GM12864 (cell line): Measurements from ENCODE around the gene ARRB1.
"Not testable (repeated sequence)": the region's sequence is repeated elsewhere in the genome, so short reads cannot be mapped to it uniquely, and the experiment has no call there.

Source experiments
- DNase-seq: peaks from one replicate; pipeline ENCODE4 v3.0.0-alpha.2; 2011; ENCODE audit warnings: low read depth
- H3K4me3 ChIP-seq: 2 replicates; pipeline ENCODE4 v1.5.1; 2011; ENCODE audit warnings: mild to moderate bottlenecking, low read depth, low read length, control low read depth
- TF ChIP-seq, protein P1 (sequence below): IDR thresholded peaks from 2 replicates; pipeline ENCODE4 v1.5.1; 2011; ENCODE audit warnings: low read depth, mild to moderate bottlenecking, moderate library complexity, low read length, control low read depth, inconsistent platforms; ENCODE audit errors: missing control alignments

Gene ARRB1

DNA sequence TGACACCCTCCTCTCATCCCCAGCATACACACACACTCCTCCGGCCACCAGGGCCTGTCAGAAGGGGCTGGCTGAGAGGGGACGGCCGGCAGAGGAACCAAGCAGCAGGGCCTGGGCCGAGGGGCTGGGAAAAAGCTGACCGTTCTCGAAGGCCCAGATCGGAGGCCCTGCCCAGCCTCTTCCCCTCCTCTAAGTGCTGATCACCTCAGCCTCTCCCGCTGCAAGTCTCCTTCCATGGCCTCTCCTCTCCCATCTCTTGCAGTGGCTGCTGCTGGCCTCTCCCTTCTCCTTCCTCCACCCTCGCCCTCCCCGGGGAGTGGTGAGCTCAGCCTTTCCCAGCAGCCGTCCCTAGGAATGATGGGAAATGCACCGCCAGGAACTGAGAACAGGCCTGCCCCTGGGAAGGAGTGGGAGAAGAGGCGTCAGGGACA is 39.6 kb downstream of the ARRB1 start:
- H3K4me3 ChIP-seq, result no peak overlapping the region
- no peak for DNase-seq
- TF ChIP-seq, protein P1, sequence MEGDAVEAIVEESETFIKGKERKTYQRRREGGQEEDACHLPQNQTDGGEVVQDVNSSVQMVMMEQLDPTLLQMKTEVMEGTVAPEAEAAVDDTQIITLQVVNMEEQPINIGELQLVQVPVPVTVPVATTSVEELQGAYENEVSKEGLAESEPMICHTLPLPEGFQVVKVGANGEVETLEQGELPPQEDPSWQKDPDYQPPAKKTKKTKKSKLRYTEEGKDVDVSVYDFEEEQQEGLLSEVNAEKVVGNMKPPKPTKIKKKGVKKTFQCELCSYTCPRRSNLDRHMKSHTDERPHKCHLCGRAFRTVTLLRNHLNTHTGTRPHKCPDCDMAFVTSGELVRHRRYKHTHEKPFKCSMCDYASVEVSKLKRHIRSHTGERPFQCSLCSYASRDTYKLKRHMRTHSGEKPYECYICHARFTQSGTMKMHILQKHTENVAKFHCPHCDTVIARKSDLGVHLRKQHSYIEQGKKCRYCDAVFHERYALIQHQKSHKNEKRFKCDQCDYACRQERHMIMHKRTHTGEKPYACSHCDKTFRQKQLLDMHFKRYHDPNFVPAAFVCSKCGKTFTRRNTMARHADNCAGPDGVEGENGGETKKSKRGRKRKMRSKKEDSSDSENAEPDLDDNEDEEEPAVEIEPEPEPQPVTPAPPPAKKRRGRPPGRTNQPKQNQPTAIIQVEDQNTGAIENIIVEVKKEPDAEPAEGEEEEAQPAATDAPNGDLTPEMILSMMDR, result no peak

GRCh38 chr11:75308986-75309385 is 42.5 kb downstream of the ARRB1 start:
- TF ChIP-seq, protein P1, result no peak
- no peak overlapping the region for H3K4me3 ChIP-seq
- DNase-seq, result no peak

DNA sequence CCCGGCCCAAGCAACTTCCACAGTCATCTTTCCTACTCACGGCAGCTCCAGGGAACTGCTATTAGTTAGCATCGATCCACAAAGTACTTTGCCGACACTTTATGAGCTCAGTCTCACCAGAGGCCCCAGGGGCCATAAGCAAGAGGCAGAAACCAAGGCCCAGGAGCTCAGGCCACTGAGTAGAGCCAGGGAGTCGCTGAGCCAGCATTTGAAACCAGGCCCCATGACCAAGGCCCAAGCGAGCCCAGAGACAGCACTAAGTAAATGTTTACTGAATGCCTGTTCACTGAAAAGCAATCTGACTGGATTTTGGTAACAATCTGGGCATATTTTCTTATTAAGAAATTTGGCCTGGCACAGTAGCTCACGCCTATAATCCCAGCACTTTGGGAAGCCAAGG is 43.3 kb downstream of the ARRB1 start:
- no peak for DNase-seq
- H3K4me3 ChIP-seq, result no peak overlapping the region
- TF ChIP-seq, protein P1, result no peak

GRCh38 chr11:75307058-75307457 is 44.4 kb downstream of the ARRB1 start:
- no peak for DNase-seq
- H3K4me3 ChIP-seq, result no peak overlapping the region
- TF ChIP-seq, protein P1, result no peak

DNA sequence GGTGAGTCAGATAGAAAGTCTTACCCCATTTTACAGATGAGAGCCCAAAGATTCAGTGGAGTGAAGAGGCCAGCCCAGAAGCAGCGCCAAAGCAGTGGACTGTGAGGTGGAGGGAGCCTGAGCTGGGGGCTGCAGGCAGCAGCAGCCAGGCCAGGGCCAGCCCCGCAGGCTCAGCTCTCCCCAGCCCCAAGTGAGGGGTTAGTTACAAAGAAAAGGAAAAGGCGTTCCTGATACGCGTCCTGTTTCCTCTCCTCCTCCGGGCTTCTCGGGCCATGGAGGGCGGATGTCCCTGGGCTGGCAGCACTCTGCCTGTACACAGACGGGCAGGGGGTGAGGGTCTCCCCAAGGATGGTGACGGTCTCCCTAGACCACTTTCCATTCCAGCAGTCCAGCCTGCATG is 44.9 kb downstream of the ARRB1 start:
- no peak for DNase-seq
- H3K4me3 ChIP-seq, result no peak overlapping the region
- TF ChIP-seq, protein P1, result no peak

- no peak overlapping the region for H3K4me3 ChIP-seq
- DNase-seq, result no peak
- TF ChIP-seq, protein P1, result no peak
Measured at GRCh38 chr11:75305993-75306392, 45.5 kb downstream of the ARRB1 start.

- TF ChIP-seq, protein P1, result no peak
- H3K4me3 ChIP-seq, result no peak overlapping the region
- DNase-seq, result no peak
Measured at GRCh38 chr11:75305452-75305851, 46.0 kb downstream of the ARRB1 start.

DNA sequence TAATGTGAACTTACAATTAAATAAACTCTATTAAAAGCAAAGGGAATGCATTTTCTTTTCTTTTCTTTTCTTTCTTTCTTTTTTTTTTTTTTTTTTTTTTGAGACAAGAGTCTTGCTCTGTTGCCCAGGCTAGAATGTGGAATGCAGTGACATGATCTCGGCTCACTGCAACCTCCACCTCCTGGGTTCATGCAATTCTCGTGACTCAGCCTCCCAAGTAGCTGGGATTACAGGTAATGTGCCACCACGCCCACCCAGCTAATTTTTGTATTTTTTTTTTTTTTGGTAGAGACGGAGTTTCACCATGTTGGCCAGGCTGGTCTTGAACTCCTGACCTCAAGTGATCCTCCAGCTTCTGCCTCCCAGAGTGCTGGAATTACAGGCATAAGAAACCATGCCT is 46.5 kb downstream of the ARRB1 start:
- not testable (repeated sequence) for H3K4me3 ChIP-seq, DNase-seq
